ENCODE measurements around the gene DCST1. TPM values are rescaled to one million over a fixed set of nuclear protein-coding genes. Genes with fewer than 3 reads are reported as not detected.

Gene DCST1
- total and polyA plus RNA-seq, 2 of the 13 experiments (the other 11 are each of a cell fraction or from before 2014, with no cell fraction given), result 0.04 TPM; not detected in 1

- no peak for DNase-seq (ENCODE audit: low spot score)
- no peaks in the 10 kb centered on the region for H3K36me3 ChIP-seq (replicated peaks in 1 of 2; ENCODE audit: control insufficient read depth in 1 of 2, insufficient read depth in 2 of 2, low read length in 2 of 2)
- no TSS peak for BruUV-seq (replicated peaks)
- FAIRE-seq, result no peak
- no peak overlapping the region for H3K9ac ChIP-seq (ENCODE audit: insufficient read depth, low read depth, low read length)
- TF ChIP-seq, protein P1, sequence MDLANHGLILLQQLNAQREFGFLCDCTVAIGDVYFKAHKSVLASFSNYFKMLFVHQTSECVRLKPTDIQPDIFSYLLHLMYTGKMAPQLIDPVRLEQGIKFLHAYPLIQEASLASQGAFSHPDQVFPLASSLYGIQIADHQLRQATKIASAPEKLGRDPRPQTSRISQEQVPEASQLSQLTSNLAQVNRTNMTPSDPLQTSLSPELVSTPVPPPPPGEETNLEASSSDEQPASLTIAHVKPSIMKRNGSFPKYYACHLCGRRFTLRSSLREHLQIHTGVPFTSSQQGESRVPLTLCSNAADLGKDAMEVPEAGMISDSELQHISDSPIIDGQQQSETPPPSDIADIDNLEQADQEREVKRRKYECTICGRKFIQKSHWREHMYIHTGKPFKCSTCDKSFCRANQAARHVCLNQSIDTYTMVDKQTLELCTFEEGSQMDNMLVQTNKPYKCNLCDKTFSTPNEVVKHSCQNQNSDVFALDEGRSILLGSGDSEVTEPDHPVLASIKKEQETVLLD (CRISPR knock-in tag; IDR thresholded peaks at IDR 0.05; ENCODE audit: low read depth), result 0 out of 2 replicates have a peak, but pooled peaks have one; percentile 21
- TF ChIP-seq BCLAF1 (IDR thresholded peaks at IDR 0.05) (no peak), GABPB1 (CRISPR knock-in tag; IDR thresholded peaks at IDR 0.05) (peak; percentile 35; the same call in 1 of the 2 replicates), NFKB2 (CRISPR knock-in tag; IDR thresholded peaks at IDR 0.05; ENCODE audit: borderline replicate concordance) (0 out of 2 replicates have a peak, but pooled peaks have one; percentile 18), EED (CRISPR knock-in tag; IDR thresholded peaks at IDR 0.05) (peak; percentile 59; the same call in 1 of the 2 replicates), MTF2 (CRISPR knock-in tag; IDR thresholded peaks at IDR 0.05; ENCODE audit: borderline replicate concordance) (peak; percentile 95), ZNF646 (CRISPR knock-in tag; IDR thresholded peaks at IDR 0.05) (peak; percentile 79), EZH2 (conservative IDR thresholded peaks at IDR 0.05; ENCODE audit: low read depth, low read length) (peak; percentile 50; the same call in 1 of the 2 replicates), ZNF720 (CRISPR knock-in tag; IDR thresholded peaks at IDR 0.05) (no peak)
- TF ChIP-seq, protein P2, sequence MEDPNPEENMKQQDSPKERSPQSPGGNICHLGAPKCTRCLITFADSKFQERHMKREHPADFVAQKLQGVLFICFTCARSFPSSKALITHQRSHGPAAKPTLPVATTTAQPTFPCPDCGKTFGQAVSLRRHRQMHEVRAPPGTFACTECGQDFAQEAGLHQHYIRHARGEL (CRISPR knock-in tag; IDR thresholded peaks at IDR 0.05), result no peak
- TF ChIP-seq, protein P3, sequence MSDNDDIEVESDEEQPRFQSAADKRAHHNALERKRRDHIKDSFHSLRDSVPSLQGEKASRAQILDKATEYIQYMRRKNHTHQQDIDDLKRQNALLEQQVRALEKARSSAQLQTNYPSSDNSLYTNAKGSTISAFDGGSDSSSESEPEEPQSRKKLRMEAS (IDR thresholded peaks at IDR 0.05), result 0 out of 2 replicates have a peak, but pooled peaks have one; percentile 21
- H3K4me3 ChIP-seq (replicated peaks in 1 of 3; ENCODE audit: insufficient read depth in 1 of 3, low read depth in 2 of 3, low read length in 3 of 3), result peak overlapping the region; percentile 41 to 70 (median 50)
- intact Hi-C loops (cut with micrococcal nuclease; ENCODE audit: unreplicated experiment), result loop anchor here (5.0 to 10.0 kb wide), 2 partner anchors 32 to 175 kb away; no protein-coding TSS in a partner anchor
- peaks cover 4% of the 10 kb centered on the region; the same call in 1 of the 2 replicates for H4K20me1 ChIP-seq (ENCODE audit: insufficient read depth, low read length)
- ChIA-PET CTCF (ENCODE audit: low intra/inter-chr PET ratio, low total read pairs) (no interaction called here), POLR2A (interaction anchor here (1.0 to 2.3 kb wide), 3 partner anchors 9 to 16 kb away, joined by 3 to 10 read pairs (median 4); partner anchors contain the start of gene EFNA4)
- H3K27me3 ChIP-seq (ENCODE audit: control insufficient read depth in 1 of 2, insufficient read depth in 2 of 2, low read length in 2 of 2), result peaks cover 28 to 93% of the 10 kb centered on the region in 2 experiments
- in situ Hi-C loops (cut with HindIII; ENCODE audit: extremely low pct_ligation_motif_present, low pct_unique_long_range_greater_than_20kb), result no loop called here
- peak; percentile 15 for ATAC-seq
- peaks cover 67% of the 10 kb centered on the region for H3K4me1 ChIP-seq (ENCODE audit: insufficient read depth, low read length)
- peak overlapping the region; percentile 90 for H3K4me2 ChIP-seq (ENCODE audit: low read depth, low read length)
- H3K79me2 ChIP-seq (ENCODE audit: insufficient read depth, low read length), result no peaks in the 10 kb centered on the region
- no peak overlapping the region for H3K27ac ChIP-seq (ENCODE audit: extremely low read length, insufficient read depth, low read length)
- no peak overlapping the region for H2AFZ ChIP-seq (ENCODE audit: low read length)
- H3K9me3 ChIP-seq (ENCODE audit: low read length), result no peaks in the 10 kb centered on the region
- 2% methylated on average over 27 of the region's 67 CpGs for WGBS (ENCODE audit: low lambda C conversion rate)
These were observed 46.1 kb downstream of the DCST1 start for GRCh38 chr1:155079487-155080311.
